NCI-H2171 (cell line): ENCODE measurements around the gene GEMIN5.
A peak's percentile ranks its signal among the peaks of the same experiment; 100 is the strongest.
"Not testable (repeated sequence)": the region's sequence is repeated elsewhere in the genome, so short reads cannot be mapped to it uniquely, and the experiment has no call there.

Experiments
- DNase-seq: peaks from one replicate; lab custom pipeline; 2025; lab: John Stamatoyannopoulos, UW

The GEMIN5 gene

DNA sequence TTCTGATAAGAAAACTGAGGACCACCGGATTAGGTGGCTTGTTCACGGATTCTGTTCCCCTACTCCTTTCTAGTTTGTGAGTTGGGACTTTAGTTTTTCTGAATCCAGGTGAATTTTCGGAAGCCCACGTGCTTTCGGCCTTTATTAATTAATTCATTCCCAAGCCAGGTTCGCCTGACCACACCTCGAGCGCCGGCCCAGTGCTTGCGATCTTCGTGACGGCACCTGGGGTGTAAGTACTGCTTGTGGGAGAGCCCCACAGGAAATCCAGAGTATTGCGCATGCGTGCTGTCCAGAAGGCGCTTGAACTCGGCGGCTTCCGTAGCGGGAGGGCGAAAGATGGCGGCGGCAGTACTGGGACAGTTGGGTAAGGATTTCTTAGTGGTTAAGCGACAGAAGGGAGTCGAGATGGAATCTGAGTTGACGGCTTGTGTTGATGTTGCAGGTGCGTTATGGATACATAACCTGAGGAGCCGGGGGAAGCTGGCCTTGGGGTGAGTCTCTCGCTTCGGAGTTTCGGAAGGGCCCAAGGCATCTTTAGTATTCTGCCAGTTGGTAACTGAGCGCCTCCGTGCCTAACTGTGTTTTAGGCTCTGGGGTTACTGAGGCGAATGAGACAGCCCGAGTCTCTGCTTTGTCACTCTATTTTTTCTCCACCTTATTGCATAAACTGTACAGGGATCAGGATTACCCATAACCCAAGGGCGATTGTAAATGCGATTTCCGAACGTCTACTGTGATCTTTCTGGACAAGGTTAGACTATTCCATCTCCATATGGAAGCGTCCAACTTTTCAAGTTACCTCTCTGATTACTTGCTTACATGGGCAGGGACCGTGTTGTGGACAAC, 3.0 kb upstream of the GEMIN5 start, which contains the start of gene MRPL22:
TSS of gene MRPL22 (plus strand) at position 302 of the 849 bp plus-strand sequence. CDS start at position 340, 38 bp downstream.
- DNase-seq, result peak; percentile 56

- no peak for DNase-seq
These were observed 2.4 kb upstream of the GEMIN5 start for GRCh38 chr5:154940375-154940771.

- not testable (repeated sequence) for DNase-seq
These were observed 1.4 kb upstream of the GEMIN5 start for GRCh38 chr5:154939387-154939786.

- no peak for DNase-seq
These were observed 759 bp downstream of the GEMIN5 start for GRCh38 chr5:154937186-154937717.

- DNase-seq, result no peak
These were observed 3.1 kb downstream of the GEMIN5 start for GRCh38 chr5:154934881-154935280.

- DNase-seq, result no peak
These were observed 4.5 kb downstream of the GEMIN5 start for GRCh38 chr5:154933537-154933936.

DNA sequence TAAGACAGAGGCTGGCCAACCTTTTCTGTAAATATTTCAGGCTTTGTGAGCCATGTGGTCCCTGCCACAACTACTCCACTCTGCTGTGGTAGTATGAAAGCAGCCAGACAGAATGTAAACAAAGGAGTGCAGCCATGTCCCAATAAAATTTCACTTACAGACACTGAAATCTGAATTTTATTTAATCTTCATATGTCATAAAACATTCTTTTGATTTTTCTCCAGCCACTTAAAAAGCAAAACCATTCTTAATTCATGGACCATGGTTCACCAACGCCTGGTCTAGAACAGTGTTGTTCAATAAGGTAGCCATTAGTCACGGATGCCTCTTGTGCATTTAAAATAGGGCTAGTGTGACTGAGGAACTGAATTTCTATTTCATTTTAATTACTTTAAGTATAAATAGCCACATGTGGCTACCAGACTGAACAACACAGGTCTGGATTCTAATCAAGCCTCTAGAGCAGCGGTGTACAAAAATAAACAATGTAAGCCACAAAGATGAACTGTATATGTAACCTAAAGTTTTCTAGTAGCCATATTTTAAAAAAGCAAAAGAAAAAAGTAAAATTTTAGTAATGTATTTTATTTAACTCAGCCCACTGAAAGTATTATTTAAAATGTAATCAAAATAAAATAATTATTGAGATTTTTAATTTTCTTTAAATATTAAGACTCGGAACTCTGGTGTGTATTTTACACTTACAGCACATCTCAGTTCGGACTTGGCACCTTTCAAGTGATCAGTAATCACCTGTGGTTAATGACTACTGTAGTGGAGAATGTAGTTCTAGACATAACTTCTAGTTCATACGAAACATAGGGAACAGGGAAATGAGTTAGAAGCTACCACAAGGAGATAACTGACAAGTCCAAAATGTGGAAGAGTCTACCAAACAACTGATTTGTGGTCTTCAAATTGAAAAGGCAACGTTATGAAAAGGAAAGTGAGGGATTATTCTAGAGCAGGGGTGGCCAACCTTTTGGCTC, 14.3 kb downstream of the GEMIN5 start:
- DNase-seq, result no peak

- DNase-seq, result no peak
These were observed 20.3 kb downstream of the GEMIN5 start for GRCh38 chr5:154917757-154918156.

GRCh38 chr5:154916874-154917273, 21.1 kb downstream of the GEMIN5 start:
- no peak for DNase-seq

DNA sequence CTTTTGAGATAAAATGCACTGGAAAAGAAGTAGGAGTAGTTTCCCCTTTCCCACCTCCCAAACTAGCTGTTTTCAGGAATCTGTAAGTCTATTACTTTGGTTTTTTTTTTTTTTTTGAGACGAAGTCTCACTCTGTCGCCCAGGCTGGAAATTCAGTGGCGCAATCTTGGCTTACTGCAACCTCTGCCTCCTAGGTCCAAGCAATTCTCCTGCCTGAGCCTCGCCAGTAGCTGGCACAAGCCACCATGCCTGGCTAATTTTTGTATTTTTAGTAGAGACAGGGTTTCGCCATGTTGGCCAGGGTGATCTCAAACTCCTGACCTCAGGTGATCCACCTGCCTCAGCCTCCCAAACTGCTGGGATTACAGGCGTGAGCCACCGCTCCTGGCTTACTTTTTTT, 32.4 kb downstream of the GEMIN5 start:
- DNase-seq, result not testable (repeated sequence)

DNA sequence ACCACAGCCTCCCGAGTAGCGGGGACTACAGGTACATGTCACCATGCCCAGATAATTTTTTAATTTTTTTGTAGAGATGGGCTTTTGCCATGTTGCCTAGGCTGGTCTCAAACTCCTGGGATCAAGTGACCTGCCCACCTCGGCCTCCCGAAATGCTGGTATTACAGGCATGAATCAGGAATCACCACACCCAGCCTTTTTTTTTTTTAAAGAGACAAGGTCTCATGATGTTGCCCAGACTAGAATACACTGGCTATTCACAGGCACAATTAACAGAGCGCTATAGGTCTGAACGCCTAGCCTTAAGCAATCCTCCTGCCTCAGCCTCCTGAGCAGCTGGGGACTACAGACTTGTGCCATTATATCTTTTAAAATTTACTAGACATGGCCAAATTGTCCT, 36.1 kb downstream of the GEMIN5 start:
- DNase-seq, result no peak

GRCh38 chr5:154901276-154901675, 36.7 kb downstream of the GEMIN5 start:
- DNase-seq, result no peak

DNA sequence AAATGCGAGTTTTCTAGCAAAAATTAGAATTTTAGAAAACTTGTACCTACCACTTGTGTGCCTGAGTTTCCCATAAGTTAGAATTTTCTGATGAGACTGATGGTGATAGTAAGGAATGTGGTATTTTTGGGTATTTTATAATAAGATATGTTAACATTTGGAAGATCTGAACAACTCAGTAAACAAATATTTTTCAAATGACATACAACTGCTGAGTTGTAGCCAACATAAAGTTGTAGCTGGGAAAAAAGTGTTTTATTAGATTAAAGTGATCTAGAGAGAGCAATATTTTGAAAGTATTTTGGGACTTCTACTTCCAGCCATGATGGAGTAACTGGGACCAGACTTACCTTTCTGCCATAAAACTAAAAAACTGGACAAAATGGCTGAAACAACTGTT, 37.9 kb downstream of the GEMIN5 start:
- no peak for DNase-seq

GRCh38 chr5:154899151-154899816, 38.7 kb downstream of the GEMIN5 start:
- no peak for DNase-seq

DNA sequence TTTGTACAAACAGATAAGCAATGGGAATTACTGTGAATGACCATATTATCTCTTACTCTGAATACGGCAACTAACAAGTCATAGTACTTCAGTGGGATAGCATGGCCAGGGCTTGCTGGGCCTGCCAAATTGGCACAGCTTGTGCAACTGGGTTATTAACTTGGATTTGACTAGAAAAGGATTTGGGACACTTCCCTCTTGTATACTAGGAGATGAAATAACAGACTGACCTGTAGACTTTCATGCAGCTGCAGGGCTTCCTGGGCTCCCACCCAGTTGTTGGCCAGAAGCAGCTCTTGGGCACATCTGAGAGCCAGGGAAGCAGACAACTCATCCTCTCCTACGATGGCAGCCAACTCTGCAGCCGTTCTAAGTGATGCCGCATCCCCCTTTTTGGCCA, 39.8 kb downstream of the GEMIN5 start:
- no peak for DNase-seq

DNA sequence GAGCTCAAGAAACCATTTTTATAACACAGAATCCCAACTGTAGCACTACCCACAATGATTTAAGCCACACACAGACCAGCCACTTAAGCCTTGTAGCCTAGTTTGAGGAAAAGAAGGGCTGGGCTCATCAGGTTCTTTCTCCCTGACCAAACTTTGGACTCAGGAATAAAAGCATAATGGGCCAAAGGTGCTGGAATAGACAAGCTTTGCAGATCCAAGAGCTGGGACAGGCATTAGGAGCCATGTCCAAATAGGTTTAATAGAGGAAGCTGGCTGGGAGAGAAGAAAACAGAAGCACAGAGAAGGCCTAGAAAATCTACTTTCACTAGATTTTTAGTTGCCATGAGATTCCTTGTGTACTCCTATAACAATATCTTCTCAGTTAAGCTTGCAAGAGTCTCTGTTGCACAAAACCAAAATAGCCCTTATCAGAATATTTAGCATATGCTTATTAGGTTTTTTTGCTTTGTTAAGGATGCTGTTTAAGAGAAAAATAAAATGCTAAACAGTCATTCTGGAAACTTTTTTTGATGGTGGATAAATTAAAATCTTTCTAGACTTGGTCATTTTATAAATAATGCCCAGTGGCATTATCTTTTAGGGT, 41.3 kb downstream of the GEMIN5 start:
- no peak for DNase-seq

DNA sequence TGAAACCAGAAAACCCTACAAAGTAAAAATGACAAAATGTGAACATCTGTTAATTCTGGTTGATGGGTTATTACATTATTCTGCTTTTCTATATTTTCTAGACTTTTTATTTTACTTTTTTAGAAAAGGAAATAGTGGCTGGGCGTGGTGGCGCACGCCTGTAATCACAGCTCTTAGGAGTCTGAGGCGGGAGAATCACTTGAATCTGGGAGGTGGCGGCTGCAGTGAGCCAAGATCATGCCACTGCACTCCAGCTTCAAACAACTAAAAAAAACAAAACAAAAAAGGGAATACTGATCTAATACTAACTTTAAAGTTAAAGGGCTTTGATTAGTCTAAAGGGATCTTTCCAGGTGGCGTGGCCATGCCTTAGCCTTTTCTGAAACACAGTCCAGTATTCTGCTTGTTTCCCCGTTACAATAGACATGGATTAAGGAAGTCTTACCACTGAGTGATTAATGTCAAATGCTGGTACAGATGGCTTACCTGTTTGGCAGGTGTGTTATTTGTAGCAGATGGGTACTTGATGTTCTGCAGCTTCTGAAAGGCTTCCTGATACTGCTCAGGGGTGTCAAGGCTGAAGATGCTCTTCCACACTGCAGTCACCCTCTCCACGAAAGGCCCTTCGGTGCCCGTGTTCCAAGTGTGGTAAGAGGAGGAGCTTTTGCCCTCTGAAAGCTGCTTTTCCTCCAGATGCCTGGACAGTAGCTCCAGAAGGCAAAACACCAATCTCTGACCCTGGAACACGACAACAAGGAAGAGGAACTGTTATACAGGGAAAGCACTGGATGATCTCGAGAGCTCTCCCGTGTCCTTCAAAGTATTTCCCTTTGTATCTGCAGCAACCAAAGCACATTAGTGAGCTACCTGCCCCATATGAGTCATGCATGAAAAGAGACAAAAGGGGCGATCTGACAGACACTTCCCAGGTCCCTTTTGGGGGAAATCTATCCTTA, 42.1 kb downstream of the GEMIN5 start:
- no peak for DNase-seq

- DNase-seq, result no peak
These were observed 44.6 kb downstream of the GEMIN5 start for GRCh38 chr5:154893381-154893780.

DNA sequence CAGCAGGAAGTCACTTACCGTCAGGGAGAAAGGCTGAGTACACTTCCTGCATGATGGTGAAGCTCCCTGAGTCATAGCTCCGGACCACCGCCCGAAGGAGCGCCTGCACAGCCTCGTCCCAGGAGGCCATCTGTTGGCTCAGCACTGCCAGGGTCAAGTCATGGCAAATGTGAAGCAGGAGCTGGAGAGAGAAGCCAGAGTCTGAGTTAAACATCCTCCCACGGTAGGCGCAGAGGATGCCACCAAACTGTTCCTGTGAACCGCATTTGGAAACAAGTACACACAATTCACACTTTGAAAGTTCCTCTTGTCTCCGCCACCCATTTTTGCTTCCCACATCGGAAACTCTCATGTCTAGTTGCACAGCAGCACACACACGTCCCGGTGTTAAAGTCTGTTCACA, 45.6 kb downstream of the GEMIN5 start:
- no peak for DNase-seq

DNA sequence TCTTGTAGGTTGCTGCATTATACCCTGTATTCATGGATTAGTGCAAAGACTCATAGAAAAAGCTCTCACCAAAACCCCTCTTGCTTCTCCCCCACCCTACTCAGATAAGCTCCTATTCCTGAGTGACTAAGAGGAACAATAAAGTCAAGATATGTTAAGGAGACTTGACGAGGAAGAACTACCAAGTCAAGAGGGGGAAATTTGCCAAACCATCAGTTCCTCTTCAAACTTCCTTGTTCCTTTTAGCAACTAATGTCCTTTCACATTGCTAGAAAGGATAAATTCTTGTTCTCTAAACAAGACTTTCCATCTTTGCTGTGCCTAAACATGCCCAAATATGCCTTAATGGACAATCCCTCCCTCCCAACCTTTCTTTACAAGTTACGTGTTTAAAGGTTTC, 52.6 kb downstream of the GEMIN5 start:
- no peak for DNase-seq
